Vagina (tissue), 2 donors: ENCODE data around the gene WDR81.

Experiments
- POLR2A ChIP-seq, 2 donors: fragments of 450-650 bp; IDR thresholded peaks; one replicate each; pipeline ENCODE4 v1.6.1; 2017; ENCODE audit warnings: antibody characterized with exemption in 2 of 2, mild to moderate bottlenecking in 2 of 2, moderate library complexity in 2 of 2
- POLR2AphosphoS5 ChIP-seq, 2 donors: sonication (generic); formaldehyde crosslinking; IDR thresholded peaks; one replicate each; pipeline ENCODE4 v1.9.0; 2017; ENCODE audit warnings: antibody characterized with exemption in 2 of 2, mild to moderate bottlenecking in 2 of 2, low read depth in 1 of 2; ENCODE audit not compliant: insufficient read depth in 1 of 2
- TF ChIP-seq, protein P1 (sequence below), 3 experiments: fragments of 450-650 bp in 2 of 3; fragments of 200-600 bp in 1 of 3; sonication (generic) in 1 of 3; IDR thresholded peaks; one replicate each; pipeline ENCODE4 v1.5.1; 2017 to 2019; ENCODE audit warnings: antibody characterized with exemption in 3 of 3, mild to moderate bottlenecking in 2 of 3, moderate library complexity in 2 of 3

GRCh38 chr17:1774390-1775176 is 50.1 kb downstream of the WDR81 start:
- TF ChIP-seq, protein P1, sequence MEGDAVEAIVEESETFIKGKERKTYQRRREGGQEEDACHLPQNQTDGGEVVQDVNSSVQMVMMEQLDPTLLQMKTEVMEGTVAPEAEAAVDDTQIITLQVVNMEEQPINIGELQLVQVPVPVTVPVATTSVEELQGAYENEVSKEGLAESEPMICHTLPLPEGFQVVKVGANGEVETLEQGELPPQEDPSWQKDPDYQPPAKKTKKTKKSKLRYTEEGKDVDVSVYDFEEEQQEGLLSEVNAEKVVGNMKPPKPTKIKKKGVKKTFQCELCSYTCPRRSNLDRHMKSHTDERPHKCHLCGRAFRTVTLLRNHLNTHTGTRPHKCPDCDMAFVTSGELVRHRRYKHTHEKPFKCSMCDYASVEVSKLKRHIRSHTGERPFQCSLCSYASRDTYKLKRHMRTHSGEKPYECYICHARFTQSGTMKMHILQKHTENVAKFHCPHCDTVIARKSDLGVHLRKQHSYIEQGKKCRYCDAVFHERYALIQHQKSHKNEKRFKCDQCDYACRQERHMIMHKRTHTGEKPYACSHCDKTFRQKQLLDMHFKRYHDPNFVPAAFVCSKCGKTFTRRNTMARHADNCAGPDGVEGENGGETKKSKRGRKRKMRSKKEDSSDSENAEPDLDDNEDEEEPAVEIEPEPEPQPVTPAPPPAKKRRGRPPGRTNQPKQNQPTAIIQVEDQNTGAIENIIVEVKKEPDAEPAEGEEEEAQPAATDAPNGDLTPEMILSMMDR (IDR thresholded peaks at IDR 0.05), result no peak
- TF ChIP-seq POLR2AphosphoS5 (IDR thresholded peaks at IDR 0.05; ENCODE audit: insufficient read depth in 1 of 2, low read depth in 1 of 2) (no peak), POLR2A (IDR thresholded peaks at IDR 0.05) (no peak)
